Left hindlimb (tissue), 1 donor: ENCODE data around the gene OTOGL.
"Not testable (repeated sequence)": the region's sequence is repeated elsewhere in the genome, so short reads cannot be mapped to it uniquely, and the experiment has no call there.

ENCODE experiments used
- DNase-seq: peaks from one replicate; pipeline ENCODE4 v3.0.0-alpha.2; 2018

OTOGL gene

DNA sequence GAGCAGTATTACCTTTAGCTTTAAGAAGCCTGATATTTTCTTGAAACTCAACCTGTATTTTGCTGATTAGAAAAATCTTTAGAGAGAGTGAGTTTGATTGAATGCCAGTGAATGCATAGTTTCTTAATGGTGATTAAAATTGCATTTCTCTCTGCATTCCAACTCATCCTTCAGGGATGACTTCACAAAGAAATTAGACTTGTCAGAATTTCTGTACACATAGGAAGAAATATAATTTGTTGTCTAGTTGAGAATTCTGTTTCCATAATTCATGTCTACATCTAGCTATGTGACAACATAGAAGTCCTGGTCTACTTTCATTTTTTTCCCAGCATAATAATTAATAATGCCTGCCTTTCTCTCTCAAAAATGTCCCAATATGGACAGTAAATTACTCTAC lies 136.6 kb downstream of the OTOGL start:
- no peak for DNase-seq

DNA sequence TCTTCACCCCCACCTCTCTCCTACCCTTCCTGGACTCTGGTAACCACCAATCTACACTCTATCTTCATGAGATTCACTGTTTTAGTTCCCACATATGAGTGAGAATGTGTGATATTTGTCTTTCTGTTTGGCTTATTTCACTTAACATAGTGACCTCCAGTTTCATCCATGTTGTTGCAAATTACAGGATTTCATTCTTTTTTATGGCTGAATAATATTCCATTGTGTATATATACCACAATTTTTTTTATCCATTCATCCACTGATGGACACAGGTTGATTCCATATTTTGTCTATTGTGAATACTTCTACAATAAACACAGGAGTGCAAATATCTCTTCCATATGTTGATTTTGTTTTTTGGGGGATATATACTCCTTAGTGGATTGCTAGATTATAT lies 140.5 kb downstream of the OTOGL start:
- no peak for DNase-seq

DNA sequence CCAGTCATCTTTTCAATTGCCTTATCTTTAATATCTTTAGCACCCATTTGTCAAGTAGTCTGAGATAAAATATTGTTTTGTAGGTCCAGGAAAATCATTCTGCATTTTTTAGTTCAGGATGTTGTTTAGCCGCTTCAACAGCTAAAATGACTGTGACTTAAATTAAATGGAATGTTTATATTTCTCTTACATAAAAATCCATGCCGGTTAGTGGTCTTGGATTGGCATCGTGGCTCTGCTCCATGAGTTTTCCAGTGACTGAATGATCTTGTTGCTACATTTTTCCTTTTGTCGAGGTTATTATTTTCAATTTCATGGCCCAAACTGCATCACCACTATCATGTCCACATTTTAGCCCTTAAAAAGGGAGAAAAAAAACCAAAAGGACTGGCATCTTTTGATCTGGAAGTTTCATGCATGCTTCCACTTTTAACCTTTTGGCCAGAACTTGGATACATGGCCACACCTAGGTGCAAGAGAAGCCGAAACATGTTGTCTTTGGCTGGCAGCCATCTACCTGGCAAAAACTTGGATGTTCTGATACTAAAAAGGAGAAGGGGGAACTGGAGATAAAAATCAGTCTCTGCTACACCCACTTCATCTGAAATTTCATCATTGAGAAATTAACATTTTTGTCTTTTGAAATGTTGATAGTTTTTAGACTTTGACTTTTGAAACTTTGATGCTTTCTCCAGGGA lies 142.4 kb downstream of the OTOGL start:
- DNase-seq: no peak

DNA sequence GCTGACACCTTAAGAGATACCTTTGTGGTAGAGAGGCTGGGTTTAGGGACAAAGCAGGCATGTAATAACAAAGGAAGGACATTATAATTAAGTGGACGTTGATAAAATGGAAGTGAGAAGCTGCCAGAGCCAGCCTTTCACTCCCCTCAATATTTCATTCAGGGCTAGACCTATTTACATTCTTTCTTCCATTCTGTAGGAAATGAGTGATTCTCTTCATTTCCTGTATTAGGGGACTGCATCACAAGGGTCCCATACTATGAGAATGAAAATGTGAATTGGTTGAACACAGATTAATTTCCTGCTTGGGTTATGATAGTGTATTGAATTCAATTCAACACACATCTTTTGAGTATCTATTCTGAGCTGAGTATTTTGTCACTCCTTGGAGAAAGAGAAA lies 143.0 kb downstream of the OTOGL start:
- DNase-seq: no peak

DNA sequence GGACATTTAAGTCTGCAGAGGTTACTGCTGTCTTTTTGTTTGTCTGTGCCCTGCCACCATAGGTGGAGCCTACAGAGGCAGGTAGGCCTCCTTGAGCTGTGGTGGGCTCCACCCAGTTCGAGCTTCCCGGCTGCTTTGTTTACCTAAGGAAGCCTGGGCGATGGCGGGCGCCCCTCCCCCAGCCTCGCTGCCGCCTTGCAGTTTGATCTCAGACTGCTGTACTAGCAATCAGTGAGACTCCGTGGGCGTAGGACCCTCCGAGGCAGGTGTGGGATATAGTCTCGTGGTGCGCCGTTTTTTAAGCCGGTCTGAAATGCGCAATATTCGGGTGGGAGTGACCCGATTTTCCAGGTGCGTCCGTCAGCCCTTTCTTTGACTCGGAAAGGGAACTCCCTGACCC lies 150.2 kb downstream of the OTOGL start:
- not testable (repeated sequence) for DNase-seq

DNA sequence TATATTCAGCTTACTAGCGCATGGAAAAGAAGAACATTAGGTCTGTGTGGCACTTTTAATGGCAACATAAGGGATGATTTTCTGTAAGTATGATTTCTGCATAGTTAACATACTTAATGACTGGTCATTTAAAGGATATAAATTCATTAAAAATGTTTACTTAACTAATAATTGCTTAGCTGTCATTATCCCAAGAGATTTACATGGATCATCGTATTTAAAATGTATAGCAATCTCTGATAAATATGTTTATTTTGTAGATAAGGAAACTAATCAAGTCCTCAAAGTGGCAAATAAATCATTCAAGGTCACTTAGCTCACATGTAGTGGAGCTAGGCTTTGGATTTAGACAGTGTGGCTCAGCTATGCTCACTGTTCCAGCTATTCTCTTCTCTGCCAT lies 158.6 kb downstream of the OTOGL start:
- no peak for DNase-seq

DNA sequence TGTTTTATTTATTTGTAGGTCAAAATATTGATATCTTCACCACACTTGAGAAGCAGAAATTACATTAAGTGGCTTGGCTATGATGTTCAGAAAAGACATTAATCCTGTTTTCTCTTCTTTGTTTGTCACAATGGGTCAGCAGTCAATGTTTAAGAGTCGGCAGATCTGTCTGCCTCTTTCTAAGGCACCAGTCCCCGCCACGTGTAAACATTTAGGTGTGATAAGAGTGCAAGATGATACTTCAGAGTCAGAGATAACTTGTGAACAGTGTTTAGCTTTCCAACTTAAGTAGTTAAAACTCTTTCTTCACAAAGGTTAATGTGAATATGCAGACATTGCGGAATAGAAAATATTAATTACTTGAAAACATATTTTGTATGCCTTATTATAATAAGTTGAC lies 160.9 kb downstream of the OTOGL start:
- no peak for DNase-seq

DNA sequence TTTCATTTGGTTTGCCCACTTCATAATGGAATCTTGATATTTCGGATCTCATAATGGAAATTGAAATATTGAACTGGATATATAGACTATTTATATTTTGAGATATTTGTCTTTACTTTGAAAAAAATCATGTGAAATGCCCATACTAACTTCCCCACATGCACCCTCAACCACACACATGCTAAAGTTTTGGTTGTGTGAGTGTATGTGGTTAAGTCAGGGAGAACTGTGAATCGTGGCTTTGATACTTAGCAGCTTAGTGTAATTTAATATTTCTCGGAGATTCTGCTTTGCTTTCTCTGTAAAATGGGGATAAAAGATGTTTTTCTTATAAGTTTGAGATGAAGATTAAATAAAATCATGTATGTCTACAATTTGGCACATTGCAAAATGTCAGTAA lies 162.1 kb downstream of the OTOGL start:
- DNase-seq: no peak

DNA sequence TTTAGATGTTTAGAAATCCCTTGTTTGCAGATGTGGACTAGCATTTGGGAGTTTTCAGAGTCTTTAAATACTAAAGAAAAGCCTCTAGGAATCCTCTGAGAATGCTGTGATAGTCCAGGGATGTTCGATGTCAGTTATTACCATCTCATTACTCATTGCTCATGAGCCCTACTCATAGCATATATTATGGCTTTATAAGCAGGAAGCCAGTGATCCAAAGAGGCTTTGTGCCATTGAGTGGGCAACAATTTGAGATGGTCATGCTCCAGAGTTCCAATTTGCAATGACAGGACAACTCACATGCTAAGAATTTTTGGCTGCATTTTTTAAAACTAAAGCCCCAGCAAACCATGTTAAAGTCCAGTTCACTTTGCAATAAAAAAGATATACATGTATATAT lies 163.0 kb downstream of the OTOGL start:
- no peak for DNase-seq

DNA sequence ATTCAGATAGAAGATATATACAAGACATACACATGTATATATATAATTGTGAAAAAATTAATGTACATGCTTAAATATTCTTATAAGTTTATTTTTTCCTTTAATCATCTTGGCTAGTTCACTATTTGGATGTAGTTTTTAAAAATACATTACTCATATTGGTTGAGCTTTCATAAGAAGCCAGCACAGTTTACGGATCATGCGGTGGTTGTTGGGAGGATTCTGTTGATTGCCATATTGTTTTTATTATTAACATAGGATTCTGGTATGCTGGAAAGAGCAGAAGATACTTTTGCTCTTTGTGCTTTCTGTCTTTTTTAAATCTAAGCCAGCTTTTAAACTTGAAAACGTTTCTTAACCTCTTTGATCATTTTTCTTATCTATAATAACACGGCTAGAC lies 163.4 kb downstream of the OTOGL start:
- no peak for DNase-seq

DNA sequence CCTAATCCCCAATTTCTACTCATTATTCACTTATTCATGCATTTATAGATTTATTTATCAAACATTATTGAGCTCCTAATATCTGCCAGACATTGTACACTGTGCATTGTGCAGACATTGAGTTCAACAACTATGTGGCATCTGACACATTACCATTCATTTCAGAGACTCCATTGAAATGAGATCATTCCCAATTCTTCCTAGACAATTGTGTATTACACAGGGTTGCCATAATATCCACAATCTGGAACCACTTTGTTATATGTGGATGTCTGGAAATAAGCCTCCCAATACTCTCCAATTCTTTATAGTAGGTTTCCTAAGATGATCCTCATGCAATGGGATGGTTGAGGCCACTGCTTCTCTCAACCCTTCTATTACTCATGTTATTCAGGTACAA lies 165.0 kb downstream of the OTOGL start:
- DNase-seq: no peak

DNA sequence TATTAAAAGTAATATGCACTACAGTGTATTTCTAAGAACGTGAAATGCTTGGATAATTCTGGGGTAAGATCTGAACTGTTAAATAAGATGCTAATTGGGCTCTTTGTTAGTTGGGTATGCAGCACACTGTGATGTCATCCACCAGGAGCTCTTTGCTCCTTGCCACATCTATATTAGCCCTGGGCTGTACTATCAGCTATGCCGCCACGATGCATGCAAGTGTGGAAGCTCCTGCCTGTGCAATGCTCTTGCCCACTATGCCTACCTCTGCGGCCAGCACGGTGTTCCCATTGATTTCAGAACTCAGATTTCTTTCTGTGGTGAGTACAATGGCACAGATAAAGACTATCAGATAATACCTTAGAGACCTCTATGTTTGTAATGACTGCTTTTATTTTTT lies 165.6 kb downstream of the OTOGL start:
- DNase-seq: no peak

DNA sequence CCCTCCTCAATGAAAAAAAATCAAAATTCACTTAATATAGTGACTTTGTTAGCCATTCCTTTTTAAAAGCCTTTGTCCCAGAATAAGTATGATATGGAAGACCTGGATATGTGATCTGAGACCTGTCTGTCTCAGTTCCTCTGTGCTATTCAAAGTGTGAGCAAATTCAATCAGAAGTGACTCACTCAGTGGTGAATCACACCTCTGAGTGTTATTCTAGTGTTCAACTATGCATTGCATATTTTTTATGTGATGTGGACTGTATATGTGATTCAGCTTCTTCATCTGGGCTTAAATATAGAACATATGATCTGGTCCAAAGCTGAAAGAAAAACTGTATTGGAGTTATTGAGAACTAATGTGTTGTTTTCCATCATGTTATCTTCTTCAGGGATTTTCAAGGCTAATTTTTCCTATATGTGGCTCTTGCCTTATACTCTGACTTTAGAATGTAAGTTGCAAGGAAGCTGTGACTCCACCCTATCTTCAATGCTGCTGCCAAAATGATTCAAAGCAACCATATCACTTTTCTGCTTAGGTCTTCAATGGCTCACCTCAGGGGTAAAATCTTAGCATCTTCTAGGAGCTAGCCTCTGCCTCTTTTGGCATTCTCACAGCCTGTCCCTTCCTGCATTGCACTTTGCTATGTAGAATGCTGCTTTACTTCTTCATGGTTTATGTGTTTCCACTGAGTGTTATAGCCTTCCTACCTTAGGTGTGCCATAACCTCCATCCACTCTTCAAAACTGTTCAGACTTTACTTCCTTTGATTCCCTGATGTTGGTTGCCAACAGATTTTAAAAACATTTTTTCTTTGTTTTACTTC lies 169.8 kb downstream of the OTOGL start:
- DNase-seq: no peak

DNA sequence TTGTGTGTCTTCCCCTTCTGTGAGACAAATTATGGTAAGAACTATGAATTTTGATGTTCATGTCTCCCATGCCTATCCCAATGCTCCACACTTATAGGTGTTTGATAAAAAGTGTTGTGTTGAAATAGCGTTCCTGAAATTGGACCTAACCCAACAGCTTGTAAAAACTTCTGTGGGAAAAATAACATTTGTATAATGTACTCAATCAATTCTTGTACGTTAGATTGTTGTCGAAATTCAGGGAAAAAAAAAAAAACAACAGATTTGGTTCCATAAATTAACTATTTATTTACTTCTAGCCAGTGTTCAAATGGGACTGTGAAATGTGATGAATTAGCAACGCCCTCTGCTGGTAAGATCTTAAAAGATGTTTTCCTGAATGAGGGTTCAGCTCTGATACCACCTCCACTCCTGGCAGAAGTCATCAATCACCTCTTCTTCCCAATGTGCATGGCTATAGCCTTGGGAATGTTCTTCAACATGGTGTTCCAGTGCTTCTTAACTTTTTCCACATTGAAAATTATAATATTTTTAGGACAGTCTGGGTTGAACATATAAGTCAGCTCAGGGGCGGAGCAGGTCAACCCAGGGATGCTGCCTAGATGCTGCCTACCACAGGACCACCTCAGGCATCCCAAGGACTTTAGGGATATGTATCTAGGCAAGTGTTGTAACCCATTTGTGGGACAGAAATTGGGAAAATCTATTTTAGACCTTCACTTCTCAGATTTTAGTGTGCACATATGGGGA lies 170.6 kb downstream of the OTOGL start:
- no peak for DNase-seq

DNA sequence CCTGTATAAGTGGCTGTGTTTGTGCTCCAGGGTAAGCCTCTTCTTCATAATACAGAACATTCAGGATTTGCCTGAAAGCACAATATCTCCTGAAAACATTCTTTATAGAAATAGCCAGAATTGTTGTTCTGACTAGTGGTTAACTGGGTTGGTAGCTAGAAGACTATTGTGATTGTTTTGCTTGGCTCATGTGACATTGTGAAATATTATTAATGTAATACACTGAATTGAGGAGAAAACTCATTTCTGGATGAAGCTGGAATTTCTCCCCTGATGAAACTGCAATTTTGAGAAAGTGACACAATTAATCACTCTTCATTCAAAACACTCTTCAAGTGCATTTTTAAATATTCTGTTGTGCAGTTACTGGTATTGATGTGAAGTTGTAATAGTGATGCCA lies 172.4 kb downstream of the OTOGL start:
- DNase-seq: no peak

DNA sequence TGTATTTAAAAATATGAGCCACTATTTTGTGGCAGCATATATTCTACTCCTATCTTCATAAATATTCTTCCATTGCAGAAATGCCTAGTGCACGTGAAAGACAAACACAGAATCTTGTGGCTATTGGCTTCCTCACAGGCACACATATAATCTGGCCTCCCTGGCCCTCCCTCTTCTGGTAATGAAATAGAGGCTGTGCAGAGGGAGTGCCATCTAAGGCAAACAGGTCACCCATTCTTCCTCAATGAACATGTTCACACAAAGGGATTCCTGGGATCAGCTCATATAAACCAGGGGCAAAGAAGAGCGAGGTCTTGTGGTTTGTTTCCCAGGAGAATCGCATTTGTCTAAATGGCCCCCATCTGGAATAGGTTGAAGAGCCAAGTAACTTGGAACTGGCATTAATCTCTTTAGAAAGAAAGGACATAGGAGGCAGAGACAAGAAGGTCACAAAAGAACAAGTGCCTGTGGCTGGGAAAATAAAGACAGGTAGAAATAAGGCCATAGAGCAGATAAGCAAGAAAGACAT lies 173.1 kb downstream of the OTOGL start:
- DNase-seq: no peak

DNA sequence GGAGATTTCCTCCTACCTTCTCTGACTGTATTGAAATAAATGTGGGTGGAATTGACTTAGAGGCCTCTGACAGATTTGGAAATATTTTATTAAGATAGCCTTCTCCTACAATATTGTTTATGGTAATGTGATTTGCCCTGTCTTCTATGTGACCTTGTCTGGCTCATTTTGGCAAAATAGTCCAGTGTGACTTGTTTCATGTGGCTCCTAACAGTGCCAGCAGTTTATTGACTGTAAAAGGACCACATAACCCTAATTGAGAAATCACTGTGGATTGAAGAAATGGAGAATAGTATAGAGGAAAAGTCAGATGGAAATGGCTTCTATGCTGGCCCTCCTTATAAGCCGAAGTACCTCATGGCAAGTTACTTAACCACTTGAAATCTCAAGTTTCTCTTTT lies 173.8 kb downstream of the OTOGL start:
- no peak for DNase-seq

DNA sequence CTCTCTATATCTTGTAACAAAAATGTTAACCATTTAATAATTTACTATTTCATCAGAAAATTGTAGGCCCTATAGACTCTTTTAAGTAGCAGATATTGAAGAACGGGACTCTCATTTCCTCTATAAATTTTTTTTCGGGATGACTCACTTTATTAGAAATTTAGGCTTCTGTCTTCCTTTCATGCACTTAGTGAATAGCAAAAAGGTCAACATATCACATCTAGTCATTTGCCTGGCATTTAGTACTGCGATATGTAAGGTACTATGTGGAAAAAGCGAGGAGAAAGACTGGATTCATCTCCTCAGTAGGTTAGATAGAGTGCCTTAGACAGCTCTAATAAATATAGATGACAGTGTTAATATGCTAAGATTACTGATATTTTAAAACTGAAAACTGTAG lies 178.4 kb downstream of the OTOGL start:
- no peak for DNase-seq

DNA sequence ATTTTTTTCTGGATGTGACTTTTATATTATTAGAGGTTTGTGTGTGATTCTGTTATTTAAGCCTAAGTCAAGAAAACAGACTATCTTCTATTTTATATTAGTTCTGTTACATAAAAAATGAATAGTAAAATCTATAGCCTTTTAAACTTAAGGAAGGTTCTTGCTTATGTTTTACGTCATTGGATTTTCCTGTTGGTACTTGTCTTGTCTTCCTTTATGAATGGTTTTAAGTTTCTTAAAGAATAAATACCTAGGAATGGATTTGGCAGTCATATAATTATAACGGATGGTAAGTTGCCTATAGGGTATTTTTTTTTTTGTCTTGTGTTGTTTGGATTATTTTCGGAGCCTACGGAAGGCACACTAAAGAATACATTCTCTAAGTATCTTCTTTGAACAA lies 182.9 kb downstream of the OTOGL start:
- no peak for DNase-seq

DNA sequence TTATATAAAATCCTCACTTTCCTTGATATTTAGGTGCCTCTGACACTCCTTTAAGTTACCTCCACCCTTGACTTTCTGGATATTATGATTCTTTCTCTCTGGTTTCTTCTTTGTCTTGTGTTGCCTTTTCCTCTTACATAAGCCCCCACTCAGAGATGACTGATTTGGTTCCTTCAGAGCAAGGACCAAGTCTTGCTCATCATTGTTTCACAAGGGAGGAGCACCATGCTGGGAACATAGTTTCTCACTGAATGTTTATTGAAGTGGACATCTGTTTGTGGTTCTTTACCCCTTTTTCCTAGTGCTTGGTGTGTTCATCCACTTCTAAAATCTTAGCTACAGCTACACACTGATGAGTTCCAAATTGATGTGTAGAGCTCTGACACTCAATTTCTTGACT lies 183.4 kb downstream of the OTOGL start:
- no peak for DNase-seq

DNA sequence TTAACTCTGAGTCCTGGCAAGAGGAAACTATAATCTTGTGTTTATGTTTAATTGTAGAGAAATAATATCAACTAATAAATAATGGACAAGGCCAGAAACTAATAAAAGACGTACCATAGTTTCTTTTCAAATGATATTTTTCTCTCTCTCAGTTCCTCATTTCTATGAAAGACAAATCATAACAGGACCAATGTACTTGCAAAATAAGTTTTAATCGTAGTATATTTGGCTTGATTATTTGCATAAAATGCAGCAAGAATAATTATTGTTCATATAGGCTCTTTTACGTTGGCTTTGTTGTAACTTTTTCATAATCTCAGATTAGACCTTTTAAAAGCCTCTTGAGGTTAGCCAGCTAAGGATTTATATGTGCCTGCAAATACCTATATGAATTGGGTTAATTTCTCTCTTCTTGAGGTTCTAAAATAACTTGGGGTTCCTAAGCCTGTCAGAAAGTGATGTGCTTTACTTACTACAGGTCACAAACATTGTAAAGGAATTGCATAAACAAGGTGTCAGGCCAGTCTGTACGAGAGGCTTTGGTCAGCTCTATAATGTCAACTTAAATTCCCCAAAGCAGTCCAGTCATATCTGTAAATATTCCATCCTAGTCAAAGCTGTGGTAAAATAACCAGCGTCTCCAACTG lies 191.9 kb downstream of the OTOGL start:
- no peak for DNase-seq

DNA sequence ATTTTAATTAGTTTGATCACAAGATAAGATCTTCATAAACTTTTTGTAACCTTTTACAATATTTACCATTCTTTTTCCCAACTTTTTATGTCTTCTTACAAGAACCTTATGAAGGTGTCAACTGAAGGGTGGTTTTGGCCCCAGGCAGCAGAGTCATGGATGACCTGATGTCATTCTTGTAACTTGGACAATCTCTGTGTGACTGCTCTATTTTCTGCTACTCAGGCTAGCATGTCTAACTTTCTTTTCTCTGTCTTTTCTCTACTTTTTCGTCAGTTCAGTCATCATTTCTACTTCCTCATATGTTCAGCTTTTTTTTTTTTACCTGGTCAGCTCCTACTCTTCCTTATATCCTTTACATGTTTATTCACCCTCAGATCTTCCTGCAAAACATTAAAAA lies 194.0 kb downstream of the OTOGL start:
- no peak for DNase-seq

DNA sequence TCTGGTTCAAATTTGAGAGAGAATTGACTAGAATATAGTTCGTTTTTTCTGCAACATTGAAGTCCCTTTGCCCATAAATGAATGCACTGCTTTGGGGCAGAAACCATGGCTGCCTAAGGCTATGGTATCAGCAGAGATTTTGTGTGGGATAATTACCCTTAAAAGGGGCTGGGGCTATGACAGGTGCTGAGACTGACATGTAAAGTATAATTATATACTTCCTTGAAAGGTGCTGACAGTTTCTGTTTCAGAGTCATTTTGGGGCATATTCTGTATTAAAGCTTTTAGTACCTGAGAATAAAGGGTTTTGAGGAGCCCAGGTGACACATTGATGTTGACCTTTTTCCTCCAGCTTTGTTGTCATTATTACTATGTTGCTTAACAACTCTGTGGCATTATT lies 194.4 kb downstream of the OTOGL start:
- DNase-seq: no peak
